Endothelial cell (in vitro differentiated cells): Measurements from ENCODE around the gene ITPK1. TPM values are rescaled to one million over a fixed set of nuclear protein-coding genes. Genes with fewer than 3 reads are reported as not detected.

Experiments
- DNase-seq: peaks from one replicate; pipeline ENCODE4 v3.0.0; 2021; ENCODE audit warnings: low spot score
- H3K27ac Mint-ChIP-seq: one replicate; pipeline ENCODE4 v1.8.0; 2021; ENCODE audit warnings: mixed read lengths, inconsistent platforms; ENCODE audit not compliant: unreplicated experiment
- H3K27me3 Mint-ChIP-seq: one replicate; pipeline ENCODE4 v1.8.0; 2021; ENCODE audit warnings: mild to moderate bottlenecking, moderate library complexity, mixed read lengths, inconsistent platforms; ENCODE audit not compliant: unreplicated experiment
- H3K36me3 Mint-ChIP-seq: one replicate; pipeline ENCODE4 v1.8.0; 2021; ENCODE audit warnings: mild to moderate bottlenecking, low read depth, mixed read lengths, inconsistent platforms; ENCODE audit not compliant: unreplicated experiment
- H3K4me1 Mint-ChIP-seq: one replicate; pipeline ENCODE4 v1.8.0; 2021; ENCODE audit warnings: mild to moderate bottlenecking, mixed read lengths, inconsistent platforms; ENCODE audit not compliant: unreplicated experiment
- H3K4me3 Mint-ChIP-seq: one replicate; pipeline ENCODE4 v1.8.0; 2021; ENCODE audit warnings: mild to moderate bottlenecking, mixed read lengths, inconsistent platforms; ENCODE audit not compliant: unreplicated experiment
- H3K9me3 Mint-ChIP-seq: one replicate; pipeline ENCODE4 v1.8.0; 2021; ENCODE audit warnings: mixed read lengths, inconsistent platforms; ENCODE audit not compliant: unreplicated experiment
- total RNA-seq: library from RNA; stranded (reverse); fragmentation: NEBNext Ultra II Directional; extraction: Animal tissue kit (Norgen Biotek cat#: 25700); gene quantifications from one replicate; pipeline ENCODE4 v1.2.1, GENCODE V29; 2021; ENCODE audit not compliant: unreplicated experiment
- TF ChIP-seq, protein P1 (sequence below): fragments of 200-600 bp; sonication (generic); IDR thresholded peaks from one replicate; pipeline ENCODE4 v1.5.0; 2021; ENCODE audit warnings: antibody characterized with exemption; ENCODE audit not compliant: unreplicated experiment

ITPK1 gene
- total RNA-seq, 1 donor from 2014 or later: 39.2 TPM

DNA sequence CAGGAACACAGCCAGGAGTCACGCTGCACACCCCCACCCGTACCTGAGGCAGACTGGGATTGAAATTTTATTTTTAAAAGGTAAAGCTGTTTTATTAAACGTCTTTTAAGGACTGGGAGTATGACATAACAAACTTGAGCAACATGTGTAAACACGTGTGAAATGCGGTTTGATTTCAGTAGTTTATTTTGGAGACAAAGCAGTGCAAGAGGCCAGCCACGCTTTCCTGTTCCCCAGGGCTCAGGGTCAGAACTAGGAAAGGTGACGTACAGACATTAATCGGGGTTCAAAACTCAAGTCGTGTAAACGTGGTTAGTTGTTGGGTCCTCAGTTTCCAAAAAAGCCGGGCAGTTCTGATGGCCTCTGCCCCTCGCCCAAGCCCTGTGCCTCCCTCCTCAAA, 176.0 kb downstream of the ITPK1 start:
- H3K27ac Mint-ChIP-seq: no peak overlapping the region

GRCh38 chr14:92938890-92939671, 176.6 kb downstream of the ITPK1 start:
- H3K27me3 Mint-ChIP-seq: peaks cover 11% of the 10 kb centered on the region
- H3K36me3 Mint-ChIP-seq: peaks cover 3% of the 10 kb centered on the region
- no peak overlapping the region for H3K27ac Mint-ChIP-seq
- no peak overlapping the region for H3K4me3 Mint-ChIP-seq
- TF ChIP-seq, protein P1, sequence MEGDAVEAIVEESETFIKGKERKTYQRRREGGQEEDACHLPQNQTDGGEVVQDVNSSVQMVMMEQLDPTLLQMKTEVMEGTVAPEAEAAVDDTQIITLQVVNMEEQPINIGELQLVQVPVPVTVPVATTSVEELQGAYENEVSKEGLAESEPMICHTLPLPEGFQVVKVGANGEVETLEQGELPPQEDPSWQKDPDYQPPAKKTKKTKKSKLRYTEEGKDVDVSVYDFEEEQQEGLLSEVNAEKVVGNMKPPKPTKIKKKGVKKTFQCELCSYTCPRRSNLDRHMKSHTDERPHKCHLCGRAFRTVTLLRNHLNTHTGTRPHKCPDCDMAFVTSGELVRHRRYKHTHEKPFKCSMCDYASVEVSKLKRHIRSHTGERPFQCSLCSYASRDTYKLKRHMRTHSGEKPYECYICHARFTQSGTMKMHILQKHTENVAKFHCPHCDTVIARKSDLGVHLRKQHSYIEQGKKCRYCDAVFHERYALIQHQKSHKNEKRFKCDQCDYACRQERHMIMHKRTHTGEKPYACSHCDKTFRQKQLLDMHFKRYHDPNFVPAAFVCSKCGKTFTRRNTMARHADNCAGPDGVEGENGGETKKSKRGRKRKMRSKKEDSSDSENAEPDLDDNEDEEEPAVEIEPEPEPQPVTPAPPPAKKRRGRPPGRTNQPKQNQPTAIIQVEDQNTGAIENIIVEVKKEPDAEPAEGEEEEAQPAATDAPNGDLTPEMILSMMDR: no peak
- no peaks in the 10 kb centered on the region for H3K4me1 Mint-ChIP-seq
- no peaks in the 10 kb centered on the region for H3K9me3 Mint-ChIP-seq
- no peak for DNase-seq

More for the DNA sequence above, 176.0 kb downstream of the ITPK1 start:
- TF ChIP-seq, protein P1: no peak
- no peak for DNase-seq
- Mint-ChIP-seq H3K4me3 (no peak overlapping the region), H3K36me3 (peaks cover 10% of the 10 kb centered on the region), H3K4me1 (peaks cover 2% of the 10 kb centered on the region), H3K27me3 (peaks cover 16% of the 10 kb centered on the region), H3K9me3 (no peaks in the 10 kb centered on the region)

DNA sequence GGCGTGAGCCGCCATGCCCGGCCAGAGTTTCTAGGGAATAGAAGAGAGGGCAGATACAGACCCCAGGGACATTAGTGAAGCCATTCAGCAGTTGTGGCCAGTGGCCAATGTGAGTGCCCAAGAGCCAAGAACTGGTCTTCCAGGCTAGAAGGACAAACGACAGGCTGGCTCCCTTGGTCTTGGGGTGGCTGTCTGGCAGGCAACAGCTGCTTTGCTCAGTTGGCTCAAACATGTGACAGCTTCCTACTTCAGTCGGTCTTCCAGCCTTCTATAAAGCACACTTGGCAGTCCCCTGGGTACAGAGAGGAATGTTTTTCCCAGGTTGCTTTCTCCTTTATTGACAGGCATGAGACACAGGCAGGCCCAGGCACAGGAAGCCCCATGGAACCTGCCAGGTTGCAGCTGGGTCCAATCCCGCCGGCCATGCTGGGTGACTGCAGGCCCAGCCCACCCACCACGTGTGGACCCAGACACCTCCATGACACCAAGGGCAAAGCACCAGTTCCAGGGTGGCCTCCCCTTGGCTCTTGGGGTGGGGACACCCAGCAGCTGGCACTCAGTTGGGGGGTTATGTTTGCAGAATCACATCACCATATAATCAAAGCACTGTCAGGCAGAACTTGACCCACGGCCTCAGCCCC, 177.4 kb downstream of the ITPK1 start:
- Mint-ChIP-seq H3K9me3 (no peaks in the 10 kb centered on the region), H3K4me1 (no peaks in the 10 kb centered on the region), H3K4me3 (no peak overlapping the region), H3K36me3 (peaks cover 3% of the 10 kb centered on the region), H3K27me3 (peaks cover 11% of the 10 kb centered on the region), H3K27ac (no peak overlapping the region)
- TF ChIP-seq, protein P1: no peak
- no peak for DNase-seq

DNA sequence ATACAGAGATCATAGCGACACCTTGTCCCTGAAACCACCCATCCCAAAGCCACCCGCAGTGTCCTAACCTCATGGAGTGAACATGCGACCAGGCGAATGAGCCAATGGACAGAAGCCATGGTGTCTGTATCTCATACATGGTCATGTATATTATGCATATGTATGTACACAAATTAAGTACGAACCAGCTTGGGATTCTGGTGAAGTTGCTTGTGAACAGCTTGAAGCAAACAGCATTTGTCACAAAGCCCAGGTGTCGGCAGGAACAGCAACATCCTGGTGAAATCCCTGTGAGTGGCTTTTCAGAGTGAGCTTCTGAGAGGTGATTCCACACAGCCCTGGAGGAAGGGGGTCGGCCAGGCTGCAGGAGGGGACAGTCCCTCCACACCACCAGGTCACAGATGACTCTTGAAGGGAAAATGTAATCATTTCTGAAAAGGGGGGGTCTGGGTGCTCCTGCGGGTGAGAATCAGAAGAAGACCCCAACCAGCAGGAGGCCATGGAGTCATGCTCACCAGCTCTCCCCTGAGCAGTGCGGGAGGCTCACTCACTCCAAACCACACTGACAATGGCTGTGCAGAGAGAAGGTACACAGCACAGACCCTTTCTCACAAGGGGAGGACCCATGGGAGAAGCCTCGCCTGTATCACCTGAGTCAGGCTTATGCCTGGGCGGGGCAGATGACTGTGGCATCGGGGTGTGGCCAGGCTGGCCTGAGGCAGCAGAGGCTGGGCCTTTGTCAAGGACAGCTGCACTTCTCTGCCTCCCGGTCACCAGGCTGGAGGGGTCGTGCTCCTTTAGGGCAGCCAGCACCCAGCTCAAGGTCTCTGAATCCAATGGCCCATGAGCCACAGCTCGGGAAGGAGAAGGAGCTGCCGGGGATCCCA, 178.4 kb downstream of the ITPK1 start:
- H3K36me3 Mint-ChIP-seq: peaks cover 3% of the 10 kb centered on the region
- TF ChIP-seq, protein P1: no peak
- H3K9me3 Mint-ChIP-seq: no peaks in the 10 kb centered on the region
- no peak overlapping the region for H3K4me3 Mint-ChIP-seq
- H3K27ac Mint-ChIP-seq: no peak overlapping the region
- H3K27me3 Mint-ChIP-seq: peaks cover 11% of the 10 kb centered on the region
- no peaks in the 10 kb centered on the region for H3K4me1 Mint-ChIP-seq
- no peak for DNase-seq
